MM.1S (cell line): ENCODE results near the gene RNFT2.

Experiments
- DNase-seq: peaks from one replicate; pipeline ENCODE4 v3.0.0-alpha.2; 2015
- H2AFZ ChIP-seq: fragments of 300-600 bp; sonication (generic); 2 replicates; pipeline ENCODE4 v1.6.0; 2016; ENCODE audit warnings: antibody characterized with exemption, low read length
- H3F3A ChIP-seq: fragments of 300-600 bp; sonication (generic); 2 replicates; pipeline ENCODE4 v1.6.1; 2016; ENCODE audit warnings: mild to moderate bottlenecking, antibody characterized with exemption, low read length, moderate library complexity, mixed read lengths; ENCODE audit not compliant: insufficient read depth
- H3K27ac ChIP-seq: fragments of 300-600 bp; sonication (generic); 2 replicates; pipeline ENCODE4 v1.5.1; 2016; ENCODE audit warnings: mild to moderate bottlenecking, low read length
- H3K27me3 ChIP-seq: fragments of 300-600 bp; sonication (generic); replicated peaks from 2 replicates; pipeline ENCODE4 v1.6.0; 2016; ENCODE audit warnings: low read length; ENCODE audit not compliant: insufficient read depth
- H3K36me3 ChIP-seq: fragments of 300-600 bp; sonication (generic); replicated peaks from 2 replicates; pipeline ENCODE4 v1.6.1; 2016; ENCODE audit warnings: mild to moderate bottlenecking, low read length, mixed read lengths; ENCODE audit not compliant: insufficient read depth
- H3K4me1 ChIP-seq: fragments of 300-600 bp; sonication (generic); 2 replicates; pipeline ENCODE4 v1.6.1; 2016; ENCODE audit warnings: low read length, mixed read lengths
- H3K4me2 ChIP-seq: fragments of 300-600 bp; sonication (generic); 2 replicates; pipeline ENCODE4 v1.6.0; 2016; ENCODE audit warnings: low read depth, low read length
- H3K4me3 ChIP-seq: fragments of 300-600 bp; sonication (generic); 2 replicates; pipeline ENCODE4 v1.5.1; 2016; ENCODE audit warnings: low read length, mixed read lengths
- H3K79me2 ChIP-seq: fragments of 300-600 bp; sonication (generic); 2 replicates; pipeline ENCODE4 v1.6.1; 2016; ENCODE audit warnings: mixed run types, low read length, mixed read lengths
- H3K9ac ChIP-seq: fragments of 300-600 bp; sonication (generic); 2 replicates; pipeline ENCODE4 v1.6.1; 2016; ENCODE audit warnings: low read length, mixed read lengths
- H3K9me2 ChIP-seq: fragments of 300-600 bp; sonication (generic); replicated peaks from 2 replicates; pipeline ENCODE4 v1.6.1; 2016; ENCODE audit warnings: mild to moderate bottlenecking, low read length, mixed read lengths; ENCODE audit not compliant: insufficient read depth
- H3K9me3 ChIP-seq: fragments of 300-600 bp; sonication (generic); replicated peaks from 2 replicates; pipeline ENCODE4 v1.6.1; 2016; ENCODE audit warnings: mild to moderate bottlenecking, low read length, mixed read lengths; ENCODE audit not compliant: insufficient read depth
- H4K20me1 ChIP-seq: fragments of 300-600 bp; sonication (generic); 2 replicates; pipeline ENCODE4 v1.6.1; 2016; ENCODE audit warnings: mild to moderate bottlenecking, low read length, moderate library complexity, mixed read lengths; ENCODE audit not compliant: insufficient read depth
- CTCF ChIP-seq: fragments of 300-600 bp; sonication (generic); IDR thresholded peaks from 2 replicates; pipeline ENCODE4 v1.5.1; 2016; ENCODE audit warnings: antibody characterized with exemption, low read length, mixed read lengths
- EZH2 ChIP-seq: fragments of 300-600 bp; sonication (generic); optimal IDR thresholded peaks from 2 replicates; pipeline ENCODE3; 2017; ENCODE audit warnings: low read depth, mild to moderate bottlenecking, antibody characterized with exemption, low read length, mixed read lengths
- EZH2phosphoT487 ChIP-seq: fragments of 300-600 bp; sonication (generic); IDR thresholded peaks from 2 replicates; pipeline ENCODE4 v1.6.1; 2018; ENCODE audit warnings: antibody characterized with exemption, low read length

Gene RNFT2

GRCh38 chr12:116882742-116883141, 144.6 kb downstream of the RNFT2 start:
- no peak for TF ChIP-seq EZH2phosphoT487
- no peak for TF ChIP-seq EZH2
- TF ChIP-seq CTCF: no peak
- no peak overlapping the region for H3K4me3 ChIP-seq
- H3K4me2 ChIP-seq: no peak overlapping the region
- H3K27me3 ChIP-seq: peaks cover 11% of the 10 kb centered on the region
- H3K4me1 ChIP-seq: no peaks in the 10 kb centered on the region
- H3K79me2 ChIP-seq: no peaks in the 10 kb centered on the region
- H3K27ac ChIP-seq: no peak overlapping the region
- H3K9ac ChIP-seq: no peak overlapping the region
- DNase-seq: no peak
- H4K20me1 ChIP-seq: no peaks in the 10 kb centered on the region
- no peaks in the 10 kb centered on the region for H3K36me3 ChIP-seq
- H3F3A ChIP-seq: no peaks in the 10 kb centered on the region
- H3K9me3 ChIP-seq: no peaks in the 10 kb centered on the region
- no peaks in the 10 kb centered on the region for H3K9me2 ChIP-seq
- H2AFZ ChIP-seq: no peak overlapping the region

GRCh38 chr12:116884871-116885270, 146.8 kb downstream of the RNFT2 start:
- TF ChIP-seq CTCF (no peak), EZH2 (no peak), EZH2phosphoT487 (no peak)
- no peaks in the 10 kb centered on the region for H3K9me2 ChIP-seq
- H3K4me1 ChIP-seq: no peaks in the 10 kb centered on the region
- no peaks in the 10 kb centered on the region for H3K36me3 ChIP-seq
- no peak overlapping the region for H3K4me3 ChIP-seq
- H3K27ac ChIP-seq: no peak overlapping the region
- no peaks in the 10 kb centered on the region for H3F3A ChIP-seq
- DNase-seq: no peak
- H3K9ac ChIP-seq: no peak overlapping the region
- H3K4me2 ChIP-seq: no peak overlapping the region
- H3K79me2 ChIP-seq: no peaks in the 10 kb centered on the region
- H4K20me1 ChIP-seq: no peaks in the 10 kb centered on the region
- H2AFZ ChIP-seq: no peak overlapping the region
- peaks cover 10% of the 10 kb centered on the region for H3K27me3 ChIP-seq
- H3K9me3 ChIP-seq: no peaks in the 10 kb centered on the region

- Histone ChIP-seq H3K79me2 (no peaks in the 10 kb centered on the region), H3K4me2 (no peak overlapping the region), H3K27ac (no peak overlapping the region), H3K36me3 (no peaks in the 10 kb centered on the region), H4K20me1 (no peaks in the 10 kb centered on the region), H3K4me3 (no peak overlapping the region), H3K9ac (no peak overlapping the region), H3K27me3 (peaks cover 5% of the 10 kb centered on the region; the same call in 1 of the 2 replicates), H2AFZ (no peak overlapping the region), H3K9me3 (no peaks in the 10 kb centered on the region), H3F3A (no peaks in the 10 kb centered on the region), H3K4me1 (no peaks in the 10 kb centered on the region), H3K9me2 (no peaks in the 10 kb centered on the region)
- TF ChIP-seq CTCF (no peak), EZH2 (no peak), EZH2phosphoT487 (no peak)
- DNase-seq: no peak
Observed at GRCh38 chr12:116885491-116885890, 147.4 kb downstream of the RNFT2 start.
